GM08714 (cell line): Measurements from ENCODE around the gene MAST3.
A peak's percentile ranks its signal among the peaks of the same experiment; 100 is the strongest.

Source experiments
- H3K4me3 ChIP-seq: fragments of 200-500 bp; sonication (Bioruptor generic); 2 replicates; pipeline ENCODE4 v1.5.1; 2014; ENCODE audit warnings: mild to moderate bottlenecking, low read length, inconsistent platforms
- ZNF274 ChIP-seq: IDR thresholded peaks from 2 replicates; pipeline ENCODE4 v1.6.1; 2012; ENCODE audit warnings: mild to moderate bottlenecking, low read depth, low read length

The MAST3 gene

DNA sequence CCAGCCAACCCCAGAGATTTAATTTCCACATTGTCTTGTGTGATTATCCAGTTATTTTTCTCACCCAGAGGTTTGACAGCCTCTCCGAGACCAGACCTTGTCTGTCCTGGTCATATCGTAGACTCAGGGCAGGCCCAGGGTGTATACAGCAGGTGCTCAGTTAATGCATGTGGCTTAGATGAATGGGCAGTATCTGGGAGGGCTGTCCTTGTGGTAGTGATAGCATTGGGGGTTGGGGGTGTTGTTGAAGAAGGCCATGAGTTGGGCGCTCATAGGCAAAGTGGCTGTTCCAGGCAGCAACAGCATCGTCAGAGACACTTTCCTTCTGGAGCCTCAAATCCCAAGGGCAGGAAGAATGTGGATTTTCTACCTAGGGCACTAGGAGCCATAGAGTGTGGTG is 16.9 kb downstream of the MAST3 start:
- no peak overlapping the region for H3K4me3 ChIP-seq

GRCh38 chr19:18117364-18117691 is 19.8 kb downstream of the MAST3 start:
- peak overlapping the region; percentile 13; the same call in 1 of the 2 replicates for H3K4me3 ChIP-seq
- TF ChIP-seq ZNF274 = no peak

More for the DNA sequence above, 16.9 kb downstream of the MAST3 start:
- no peak for TF ChIP-seq ZNF274

DNA sequence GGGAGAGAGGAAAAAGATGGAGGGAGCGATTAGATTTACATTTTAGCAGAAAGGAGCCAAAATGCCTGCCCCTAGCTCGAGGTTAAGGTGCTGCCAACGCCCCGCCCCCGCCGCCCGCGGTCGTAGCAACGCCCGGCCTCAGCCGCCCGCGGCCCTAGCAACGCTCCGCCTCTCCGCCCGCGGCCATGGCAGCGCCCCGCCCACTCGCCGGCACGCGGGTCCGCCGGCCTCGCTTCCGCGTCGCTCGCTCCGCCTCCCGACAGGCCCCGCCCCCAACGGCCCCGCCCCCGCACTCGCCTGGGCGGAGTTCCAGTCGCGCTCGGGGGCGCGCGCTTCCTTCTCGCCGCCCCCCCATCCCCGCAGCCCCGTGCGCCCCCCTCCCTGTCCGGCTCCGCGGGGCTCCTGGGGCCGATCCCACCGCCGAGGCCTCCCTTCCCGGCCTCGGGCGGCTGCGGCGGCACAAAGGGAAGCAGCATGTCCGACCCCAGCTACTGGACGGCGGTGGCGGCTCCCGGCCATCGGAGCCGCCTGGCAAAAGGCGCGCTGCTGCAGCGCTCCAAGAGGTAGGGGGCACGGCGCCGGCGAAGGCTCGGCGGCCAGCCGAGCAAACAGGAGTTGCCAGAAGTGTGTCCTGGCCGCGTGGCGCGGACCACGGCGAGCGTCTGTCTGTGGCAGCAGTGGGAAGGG is 20.3 kb downstream of the MAST3 start:
- no peak for TF ChIP-seq ZNF274

DNA sequence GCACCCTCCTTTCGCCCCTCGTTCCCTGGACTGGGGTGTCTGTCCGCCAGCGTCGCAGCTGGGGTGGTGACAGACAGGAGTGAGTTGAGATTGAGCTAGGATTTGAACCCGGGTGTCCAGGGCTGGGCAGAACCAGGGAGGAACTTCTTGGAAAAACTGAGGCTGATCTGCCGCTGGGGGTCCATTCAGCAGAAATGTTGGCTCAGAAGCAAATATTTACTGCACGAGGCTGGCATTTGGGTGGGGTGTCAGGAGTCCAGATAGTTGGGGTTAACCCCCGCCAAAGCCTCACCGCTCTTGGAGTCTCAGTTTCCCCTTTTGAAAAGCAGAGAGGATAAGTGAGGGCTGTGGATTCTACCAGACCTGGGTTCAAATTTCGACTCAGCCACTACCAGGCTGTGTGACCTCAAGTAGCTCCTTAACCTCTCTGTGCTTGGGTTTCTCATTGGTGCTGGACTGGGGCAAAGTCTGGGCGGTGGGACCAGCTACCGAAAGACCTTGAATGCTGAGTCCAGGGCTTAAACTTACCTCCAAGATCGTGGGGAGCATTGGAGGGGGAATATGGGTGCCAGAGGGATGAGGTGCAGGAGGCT is 20.9 kb downstream of the MAST3 start:
- peak overlapping the region; percentile 67; the same call in 1 of the 2 replicates for H3K4me3 ChIP-seq

More for the DNA sequence above, 20.3 kb downstream of the MAST3 start:
- peak overlapping the region; percentile 67 for H3K4me3 ChIP-seq

DNA sequence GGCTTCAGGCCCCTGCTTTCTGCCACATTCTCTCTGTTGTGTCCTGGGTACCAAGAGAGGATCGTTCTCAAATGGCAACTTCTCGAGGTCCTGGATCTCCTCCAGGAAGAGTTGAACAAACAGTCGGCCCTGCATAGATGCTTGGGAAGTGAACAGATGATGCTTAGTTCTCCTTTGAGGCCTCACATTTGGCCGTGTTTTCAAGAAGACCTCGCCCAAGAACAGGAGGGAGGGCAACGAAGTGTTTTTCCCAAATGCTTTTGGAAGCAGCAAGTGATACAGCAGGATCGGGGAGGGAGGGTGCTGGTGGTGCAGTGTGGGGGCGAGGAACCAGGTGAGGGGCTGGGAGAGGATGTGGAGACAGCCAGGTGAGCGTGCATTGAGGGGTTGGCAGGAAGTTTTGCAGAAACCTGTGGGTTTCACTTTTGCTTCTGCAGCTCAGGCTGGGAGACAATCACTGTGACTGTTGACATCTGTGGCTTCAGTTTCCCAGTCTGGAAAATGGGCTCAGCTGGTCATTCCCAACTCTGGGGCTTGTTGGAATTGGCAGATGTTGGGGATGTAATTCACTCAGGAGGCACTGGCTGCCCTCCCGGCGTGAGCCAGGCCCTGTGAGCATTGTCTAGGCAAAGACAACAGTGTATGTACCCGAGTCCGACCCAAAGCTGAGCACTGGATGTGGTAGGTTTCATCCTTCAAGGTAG is 21.6 kb downstream of the MAST3 start:
- peak overlapping the region; percentile 67; the same call in 1 of the 2 replicates for H3K4me3 ChIP-seq

More for the DNA sequence above, 20.9 kb downstream of the MAST3 start:
- no peak for TF ChIP-seq ZNF274

DNA sequence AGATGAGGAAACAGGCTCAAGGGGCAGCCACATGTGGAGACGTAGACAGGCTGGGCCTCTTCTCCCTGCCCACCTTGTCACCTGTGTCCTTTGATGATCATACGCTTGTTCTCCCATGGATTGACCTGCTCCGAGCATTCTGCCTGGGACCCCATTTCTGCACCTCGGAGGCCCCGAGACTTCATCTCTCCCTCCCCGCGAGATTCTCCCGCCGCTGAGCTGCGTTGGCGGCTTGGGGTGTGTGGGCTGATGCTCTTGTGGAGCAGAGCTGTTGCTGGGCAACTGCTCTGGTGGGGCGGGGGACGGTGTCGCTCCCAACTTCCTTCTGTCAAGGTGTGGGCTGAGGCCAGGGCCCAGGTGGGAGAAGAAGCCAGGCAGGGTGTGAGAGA is 22.1 kb downstream of the MAST3 start:
- H3K4me3 ChIP-seq = no peak overlapping the region; the same call in 1 of the 2 replicates
- no peak for TF ChIP-seq ZNF274

More for the DNA sequence above, 21.6 kb downstream of the MAST3 start:
- no peak for TF ChIP-seq ZNF274

GRCh38 chr19:18120127-18120526 is 22.5 kb downstream of the MAST3 start:
- H3K4me3 ChIP-seq = no peak overlapping the region
- TF ChIP-seq ZNF274 = no peak

DNA sequence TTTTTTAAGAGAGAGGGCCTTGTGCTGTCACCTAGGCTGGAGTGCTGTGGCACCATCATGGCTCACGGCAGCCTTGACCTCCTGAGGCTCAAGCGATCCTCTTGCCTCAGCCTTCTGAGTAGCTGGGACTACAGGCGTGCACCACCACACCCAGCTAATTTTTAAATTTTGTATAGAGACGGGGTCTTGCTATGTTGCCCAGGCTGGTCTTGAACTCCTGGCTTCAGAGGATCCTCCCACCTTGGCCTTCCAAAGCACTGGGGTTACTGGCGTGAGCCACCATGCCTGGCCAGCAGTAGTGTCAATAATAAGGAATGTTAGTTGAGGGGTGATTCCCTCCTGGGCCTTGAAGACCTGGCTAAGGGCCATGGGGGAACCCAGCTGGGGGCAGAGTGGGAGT is 23.6 kb downstream of the MAST3 start:
- TF ChIP-seq ZNF274 = no peak
- no peak overlapping the region for H3K4me3 ChIP-seq

- no peak for TF ChIP-seq ZNF274
- H3K4me3 ChIP-seq = no peak overlapping the region
Observed at GRCh38 chr19:18122424-18122823, 24.8 kb downstream of the MAST3 start.

- no peak for TF ChIP-seq ZNF274
- H3K4me3 ChIP-seq = no peak overlapping the region
Observed at GRCh38 chr19:18122860-18123795, 25.6 kb downstream of the MAST3 start.

GRCh38 chr19:18123819-18124218 is 26.2 kb downstream of the MAST3 start:
- TF ChIP-seq ZNF274 = no peak
- H3K4me3 ChIP-seq = no peak overlapping the region

DNA sequence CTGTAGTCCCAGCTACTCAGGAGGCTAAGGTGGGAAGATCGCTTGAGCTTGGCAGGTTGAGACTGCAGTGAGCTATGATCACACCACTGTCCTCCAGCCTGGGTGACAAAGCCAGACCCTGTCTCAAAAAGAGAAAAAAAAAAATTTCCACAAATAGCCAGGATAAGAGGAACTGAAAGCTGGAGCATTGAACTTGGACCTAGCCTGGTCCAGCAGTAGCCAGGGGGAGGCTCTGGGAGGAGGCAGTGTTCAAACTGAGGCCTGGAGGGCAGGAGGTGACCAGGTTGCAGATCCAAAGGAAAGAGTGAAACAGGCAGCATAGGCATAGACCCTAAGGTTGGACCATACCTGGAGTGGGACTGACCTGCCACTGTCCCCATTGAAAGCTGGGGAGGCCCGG is 28.5 kb downstream of the MAST3 start:
- H3K4me3 ChIP-seq = no peak overlapping the region
- TF ChIP-seq ZNF274 = no peak

DNA sequence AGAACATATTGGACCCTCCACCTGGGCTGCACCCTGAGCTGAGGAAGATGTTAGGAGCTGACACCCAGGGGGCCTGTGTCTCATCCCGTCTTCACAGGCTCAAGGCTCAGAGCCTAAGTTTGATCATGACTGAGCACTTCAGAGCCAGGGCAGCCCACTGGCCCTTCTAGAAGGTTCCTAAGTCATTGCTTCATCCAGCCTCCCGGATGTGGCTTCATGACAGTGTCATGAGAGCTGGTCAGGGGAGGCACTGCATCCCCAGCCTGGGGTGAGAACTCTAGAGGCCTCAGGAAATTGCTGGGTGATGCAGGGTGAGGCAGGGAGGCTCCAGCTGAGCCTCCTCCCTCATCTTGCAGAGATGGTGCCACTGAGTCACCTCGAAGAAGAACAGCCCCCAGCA is 30.5 kb downstream of the MAST3 start:
- TF ChIP-seq ZNF274 = no peak

GRCh38 chr19:18128805-18129204 is 31.2 kb downstream of the MAST3 start:
- no peak overlapping the region for H3K4me3 ChIP-seq
- TF ChIP-seq ZNF274 = no peak

More for the DNA sequence above, 30.5 kb downstream of the MAST3 start:
- no peak overlapping the region for H3K4me3 ChIP-seq
